ENCODE measurements around the gene SFTPA2.
"Not testable (repeated sequence)": the region's sequence is repeated elsewhere in the genome, so short reads cannot be mapped to it uniquely, and the experiment has no call there.

The SFTPA2 gene

DNA sequence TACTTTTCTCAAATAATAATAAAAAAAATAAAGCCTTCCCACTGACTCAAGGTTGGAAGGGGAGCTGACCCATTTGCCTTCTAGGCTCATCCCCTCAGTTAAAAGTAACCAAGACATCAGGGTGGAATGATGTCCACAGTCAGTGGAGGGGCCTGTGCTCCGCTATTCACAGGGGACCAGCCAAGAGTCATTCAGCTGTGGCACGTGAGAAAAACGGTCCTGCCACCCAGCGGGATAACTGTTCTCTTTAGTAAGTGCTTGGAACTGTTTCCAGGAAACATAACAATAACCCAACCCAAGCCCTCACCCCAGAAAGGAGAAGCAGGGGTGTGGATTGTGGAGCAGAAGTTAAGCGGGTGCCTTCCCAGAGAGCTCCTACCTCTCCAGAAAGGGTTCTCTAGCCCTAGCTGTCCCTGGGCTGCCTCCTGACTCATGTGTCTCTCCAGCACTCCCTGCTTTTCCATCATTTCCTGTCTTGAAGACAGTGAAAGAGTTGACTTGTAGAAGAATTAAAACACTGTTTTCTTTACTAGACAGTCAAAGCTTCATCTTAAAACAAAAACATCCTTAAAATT, 50.2 kb downstream of the SFTPA2 start:
- DNase-seq, result not testable (repeated sequence)

DNA sequence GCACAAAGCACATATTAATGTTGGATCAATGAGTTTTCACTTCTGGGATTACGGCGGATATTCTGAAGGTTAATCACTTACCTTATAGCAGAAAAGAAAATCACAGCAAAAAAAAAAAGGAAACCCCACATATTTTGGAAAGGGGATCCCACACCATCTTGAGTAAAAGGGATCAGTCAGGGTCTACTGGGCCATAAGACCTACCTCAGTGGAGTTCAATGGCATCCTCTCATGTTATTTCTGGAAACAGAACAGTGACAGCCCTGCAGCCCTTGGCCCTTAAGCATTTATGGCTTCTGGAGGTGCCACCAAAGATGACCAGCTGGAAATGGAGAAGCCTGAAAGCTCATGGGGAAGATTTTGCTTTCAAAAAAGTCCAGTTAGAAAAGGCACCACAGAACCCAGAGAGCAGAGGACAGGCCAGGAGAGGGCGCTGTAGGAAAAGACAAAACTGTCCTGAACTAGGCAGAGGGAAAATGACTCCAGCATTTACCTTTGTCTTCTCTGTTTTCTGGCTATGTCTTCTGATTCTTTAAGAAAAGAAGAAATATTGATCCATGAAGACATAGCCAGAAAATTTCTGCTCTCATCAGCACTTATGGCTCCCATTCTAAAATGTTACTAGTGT, 50.8 kb downstream of the SFTPA2 start:
- not testable (repeated sequence) for DNase-seq

DNA sequence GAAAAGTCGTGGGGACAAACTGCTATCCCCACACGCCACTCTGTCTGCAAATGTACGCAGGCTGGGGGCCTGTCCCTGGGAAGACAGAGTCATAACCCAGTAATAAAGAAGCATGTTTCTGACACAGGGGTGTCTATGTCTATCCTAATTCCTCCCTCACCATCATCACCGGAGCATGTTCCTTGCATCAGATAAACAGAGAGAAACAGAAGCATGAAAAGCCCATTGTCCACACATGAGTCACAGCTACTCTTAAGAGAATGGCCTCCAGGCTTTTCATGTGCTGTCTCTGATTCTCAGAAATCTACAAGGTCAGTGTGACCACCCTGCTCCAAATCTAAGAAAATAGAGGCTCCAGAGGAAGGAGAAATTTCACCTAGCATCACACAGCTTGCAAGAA, 52.0 kb downstream of the SFTPA2 start:
- not testable (repeated sequence) for DNase-seq

DNA sequence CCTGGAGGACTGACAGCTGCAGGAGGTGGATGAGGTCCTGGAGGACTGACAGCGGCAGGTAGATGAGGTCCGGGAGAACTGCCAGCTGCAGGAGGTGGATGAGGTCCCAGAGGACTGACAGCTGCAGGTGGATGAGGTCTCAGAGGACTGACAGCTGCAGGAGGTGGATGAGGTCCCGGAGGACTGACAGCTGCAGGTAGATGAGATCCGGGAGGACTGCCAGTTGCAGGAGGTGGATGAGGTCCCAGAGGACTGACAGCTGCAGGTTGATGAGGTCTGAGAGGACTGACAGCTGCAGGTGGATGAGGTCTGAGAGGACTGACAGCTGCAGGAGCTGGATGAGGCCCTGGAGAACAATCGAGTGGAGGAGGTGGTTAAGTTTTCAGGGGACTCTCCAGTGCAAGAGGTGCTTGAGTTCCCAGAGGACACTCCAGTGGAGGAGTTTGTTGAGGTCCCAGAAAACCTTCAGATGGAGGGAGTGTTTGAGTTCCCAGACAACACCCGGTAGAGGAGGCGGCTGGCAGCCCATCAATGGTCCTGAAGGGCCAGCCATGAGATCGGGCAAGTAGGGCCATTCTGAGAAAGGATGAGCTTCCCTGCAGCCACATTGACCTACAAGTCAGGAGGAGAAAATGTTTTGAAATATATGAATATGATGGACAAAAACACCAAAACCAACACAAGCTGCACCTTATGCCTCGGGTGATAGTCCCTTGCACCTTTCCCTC, 52.6 kb downstream of the SFTPA2 start:
- DNase-seq, result no peak
